Heart right ventricle (tissue), 16 donors: ENCODE results near the gene DQX1. TPM values are rescaled to one million over a fixed set of nuclear protein-coding genes. Genes with fewer than 3 reads are reported as not detected.

ENCODE experiments used
- ATAC-seq, 8 donors: fragments of 200-7000 bp; cut with Tn5 transposase; one replicate each; pipeline ENCODE4 v1.9.1; 2020; ENCODE audit warnings: mild to moderate bottlenecking in 8 of 8, moderate library complexity in 8 of 8, moderate number of reproducible peaks in 1 of 8
- DNase-seq, 2 donors: peaks; one replicate each; pipeline ENCODE4 v3.0.0-alpha.2; 2020
- H3K27ac ChIP-seq, 10 donors: fragments of 200-600 bp; sonication (generic) in 2 of 10; one replicate each; pipeline versions ENCODE4 v1.5.0 to v1.8.0; 2020 to 2022; ENCODE audit warnings: mild to moderate bottlenecking in 3 of 10
- H3K27me3 ChIP-seq, 7 donors: fragments of 200-600 bp; one replicate each; pipeline ENCODE4 v1.8.0; 2021 to 2022; ENCODE audit warnings: mild to moderate bottlenecking in 2 of 7
- H3K36me3 ChIP-seq, 9 donors: fragments of 200-600 bp; sonication (generic) in 1 of 9; one replicate each; pipeline versions ENCODE4 v1.5.0 to v1.8.0; 2020 to 2022; ENCODE audit warnings: mild to moderate bottlenecking in 2 of 9
- H3K4me1 ChIP-seq, 9 donors: fragments of 200-600 bp; sonication (generic) in 1 of 9; one replicate each; pipeline versions ENCODE4 v1.5.0 to v1.8.0; 2020 to 2022; ENCODE audit warnings: mild to moderate bottlenecking in 4 of 9
- H3K4me3 ChIP-seq, 10 donors: fragments of 200-600 bp; sonication (generic) in 2 of 10; one replicate each; pipeline versions ENCODE4 v1.5.0 to v1.8.0; 2020 to 2022; ENCODE audit warnings: mild to moderate bottlenecking in 7 of 10, moderate library complexity in 2 of 10
- H3K9me3 ChIP-seq, 11 donors: fragments of 200-600 bp in 10 of 11; sonication (generic) in 2 of 11; one replicate each; pipeline versions ENCODE4 v1.5.0 to v1.8.0; 2013 to 2022; ENCODE audit warnings: mild to moderate bottlenecking in 2 of 11, control low read depth in 1 of 11, moderate library complexity in 1 of 11
- CTCF ChIP-seq, 9 donors: fragments of 200-600 bp; sonication (generic) in 2 of 9; IDR thresholded peaks; one replicate each; pipeline versions ENCODE4 v1.5.0 to v1.8.0; 2021 to 2022; ENCODE audit warnings: antibody characterized with exemption in 9 of 9, mild to moderate bottlenecking in 5 of 9, moderate library complexity in 1 of 9
- WGBS, 2 donors: extraction: QIAGEN DNeasy Blood & Tissue Kit; methylation state at CpG; one replicate each; pipeline ENCODE4 v1.1.7; 2013; ENCODE audit warnings: inconsistent platforms in 1 of 2; 5-methylcytosine and 5-hydroxymethylcytosine counted together
- intact Hi-C, 10 donors: fragments of 100-400 bp; cut with DNase I; formaldehyde crosslinking; loops; one replicate each; pipeline versions ENCODE4 v1.11.1 to v1.14.2; 2022
- polyA plus RNA-seq, 2 donors: library from polyadenylated mRNA; stranded (reverse); fragments of 200-250 nt; gene quantifications; one replicate each; pipeline ENCODE4 v1.2.3, GENCODE V29; 2013
- total RNA-seq, 10 donors: library from RNA; stranded (reverse); fragmentation: NEBNext Ultra II Directional in 3 of 10; extraction: Animal tissue kit (Norgen Biotek cat#: 25700) in 3 of 10; gene quantifications; one replicate each; pipeline versions ENCODE4 v1.2.1 to v1.2.4, GENCODE V29; 2021 to 2023
- donor health status: Arrhythmogenic right ventricular cardiomyopathy.
- donor health status: ischemic (EF 13 %, LVEDD 7.1; RV severe dilation, severe dysfunction).
- donor health status: healthy with polysubstance abuse.
- donor health status: DM: no; HTN: yes; CAD: no.
- donor health status: DM: no; HTN: no; CAD: no.
- donor health status: ischemic (EF 25% LVEDD 6.9; RV normal size, moderate dysfunction).
- donor health status: ischemic (EF 25% LVEDD 5.7; RV mildly dilated, moderate dysfunction).
- donor health status: healthy.
- donor health status: DM: yes; HTN: yes; CAD: no.
- donor health status: Ischemic cardiomyopathy.
- donor health status: ischemic (EF 35%, LVEDD 5.7; RV mildly dilated, moderate dysfunction).
- donor health status: nonischemic (EF 11% LVEDD 7.7; RV severe dilation, severe dysfunction).
- donor health status: DM: yes; HTN: yes; CAD: no.
- donor health status: PGD.
- donor health status: ischemic (EF 29% LVEDD 5.4; RV normal size, mild dysfunction).
- donor health status: nonischemic (EF 23%, LVEDD 6.1; RV moderate dilation, normal function).

DQX1 gene
- total and polyA plus RNA-seq, 12 donors, result 0.03 to 0.65 TPM; not detected in 10

DNA sequence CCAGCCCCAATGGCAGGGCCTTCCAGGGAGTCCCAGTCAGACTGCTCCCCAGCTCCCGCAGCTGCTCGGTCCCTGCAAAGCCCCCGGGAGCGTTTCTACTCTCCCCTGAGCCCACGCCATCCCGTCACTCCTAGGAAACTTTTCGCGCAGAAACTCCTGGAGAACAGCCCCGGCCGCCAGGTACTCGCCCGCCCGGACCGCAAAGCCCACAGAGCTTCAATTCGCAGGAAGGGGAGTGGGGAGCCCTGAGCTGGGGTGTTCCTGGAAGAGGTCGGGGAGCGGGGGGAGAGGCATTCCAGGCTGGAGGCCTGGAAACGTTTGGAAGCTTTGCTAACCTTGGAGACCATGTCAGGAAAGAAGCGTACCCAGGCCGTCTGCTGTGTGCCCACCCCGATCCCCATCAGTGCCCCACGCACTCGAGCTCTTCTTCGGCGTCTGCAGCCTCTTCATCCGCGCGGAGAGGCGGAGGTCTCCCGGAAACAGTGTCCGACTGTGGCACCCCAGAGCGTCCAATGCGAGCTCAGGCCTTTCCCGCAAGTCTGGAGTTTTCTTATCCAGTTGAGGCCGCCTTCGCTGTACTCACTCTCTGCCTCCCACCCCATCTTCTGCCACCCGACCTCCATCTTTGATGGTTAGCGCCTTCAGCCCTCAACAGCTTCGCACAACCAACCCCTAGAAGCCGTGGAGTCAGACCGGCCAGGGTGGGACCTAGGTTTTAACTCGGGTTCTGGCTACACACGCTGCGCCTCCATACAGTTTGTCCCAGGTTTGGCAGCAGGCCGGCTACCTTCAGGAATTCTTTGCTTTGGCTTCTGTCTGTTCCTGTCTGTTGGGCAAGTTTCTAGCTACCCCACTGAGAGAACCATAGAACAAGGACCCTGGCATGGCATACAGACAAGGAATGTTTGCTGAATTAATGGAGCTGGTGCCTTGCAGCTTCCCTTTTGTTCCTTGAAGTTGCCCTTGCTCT lies 22.2 kb downstream of the DQX1 start:
- peak overlapping the region; percentile 69 to 92 (median 86) for H3K27ac ChIP-seq
- H3K9me3 ChIP-seq, result no peaks in the 10 kb centered on the region
- no peak for TF ChIP-seq CTCF (IDR thresholded peaks at IDR 0.05)
- H3K27me3 ChIP-seq, result peaks cover 2 to 56% (median 45%) of the 10 kb centered on the region in 7 donors
- H3K36me3 ChIP-seq, result peaks cover 0 to 20% (median 3%) of the 10 kb centered on the region in 9 donors
- intact Hi-C loops, result loop anchor here in 4 of 10 donors (2.0 to 5.0 kb wide), 2 partner anchors 25 to 84 kb away; partner anchors contain the start of genes AUP1 (in 1 of the 4) and HTRA2 (in 1 of the 4)
- no peak for ATAC-seq
- H3K4me1 ChIP-seq, result peaks cover 10 to 74% (median 56%) of the 10 kb centered on the region in 9 donors
- 24% methylated on average over 45 of the region's 45 CpGs for WGBS, 2 donors
- no peak for DNase-seq
- peak overlapping the region; percentile 42 to 85 (median 67) for H3K4me3 ChIP-seq

GRCh38 chr2:74502720-74503505 lies 23.1 kb downstream of the DQX1 start:
- Histone ChIP-seq H3K27ac (peak overlapping the region; percentile 69 to 92 (median 86)), H3K36me3 (peaks cover 0 to 20% (median 3%) of the 10 kb centered on the region in 9 donors), H3K4me3 (peak overlapping the region; percentile 42 to 85 (median 67)), H3K27me3 (peaks cover 9 to 61% (median 54%) of the 10 kb centered on the region in 7 donors), H3K9me3 (no peaks in the 10 kb centered on the region), H3K4me1 (peaks cover 15 to 77% (median 60%) of the 10 kb centered on the region in 9 donors)
- intact Hi-C loops, result loop anchor here in 4 of 10 donors (2.0 to 5.0 kb wide), 2 partner anchors 26 to 84 kb away; partner anchors contain the start of genes AUP1 (in 1 of the 4) and HTRA2 (in 1 of the 4)
- ATAC-seq (peak; percentile 63 to 79 (median 70)), DNase-seq (peak; percentile 83 to 87)
- TF ChIP-seq CTCF (IDR thresholded peaks at IDR 0.05), result peak in 7 of 9 donors; percentile 10 to 57 (median 35)
- WGBS, 2 donors, result 1 to 2% methylated on average over 64 to 67 of the region's 67 CpGs

GRCh38 chr2:74502147-74502719 lies 23.8 kb downstream of the DQX1 start:
- H3K36me3 ChIP-seq, result peaks cover 0 to 20% (median 3%) of the 10 kb centered on the region in 9 donors
- peak in 2 of 8 donors; percentile 20 to 27 for ATAC-seq
- peaks cover 9 to 67% (median 60%) of the 10 kb centered on the region in 7 donors for H3K27me3 ChIP-seq
- DNase-seq, result no peak
- H3K4me3 ChIP-seq, result peak overlapping the region; percentile 42 to 85 (median 67)
- no peaks in the 10 kb centered on the region for H3K9me3 ChIP-seq
- H3K27ac ChIP-seq, result peak overlapping the region in 9 of 10 donors; percentile 84 to 92 (median 87)
- 9 to 12% methylated on average over 32 of the region's 32 CpGs for WGBS, 2 donors
- intact Hi-C loops, result loop anchor here in 4 of 10 donors (2.0 to 5.0 kb wide), 2 partner anchors 27 to 85 kb away; partner anchors contain the start of genes AUP1 (in 1 of the 4) and HTRA2 (in 1 of the 4)
- peaks cover 19 to 82% (median 65%) of the 10 kb centered on the region in 9 donors for H3K4me1 ChIP-seq
- no peak for TF ChIP-seq CTCF (IDR thresholded peaks at IDR 0.05)
